Measurements from ENCODE around the gene NOTCH1. TPM values are rescaled to one million over a fixed set of nuclear protein-coding genes. Genes with fewer than 3 reads are reported as not detected.
A peak's percentile ranks its signal among the peaks of the same experiment; 100 is the strongest.

The NOTCH1 gene
- total and polyA plus RNA-seq, 2 of the 13 experiments (the other 11 are each of a cell fraction or from before 2014, with no cell fraction given), result 0.09 to 0.35 TPM

- intact Hi-C loops (cut with micrococcal nuclease; ENCODE audit: unreplicated experiment), result no loop called here
- no peaks in the 10 kb centered on the region for H3K36me3 ChIP-seq (replicated peaks in 1 of 2; ENCODE audit: control insufficient read depth in 1 of 2, insufficient read depth in 2 of 2, low read length in 2 of 2)
- H3K27me3 ChIP-seq (ENCODE audit: control insufficient read depth in 1 of 2, insufficient read depth in 2 of 2, low read length in 2 of 2), result no peaks in the 10 kb centered on the region
- no peak for FAIRE-seq
- H3K9ac ChIP-seq (ENCODE audit: insufficient read depth, low read depth, low read length), result no peak overlapping the region
- POLR2A ChIA-PET, result interaction anchor here (0.5 to 1.5 kb wide), 2 partner anchors 107 to 271 kb away, joined by 3 to 5 read pairs; no protein-coding TSS in a partner anchor
- H3K4me1 ChIP-seq (ENCODE audit: insufficient read depth, low read length), result peaks cover 38% of the 10 kb centered on the region
- H3K4me2 ChIP-seq (ENCODE audit: low read depth, low read length), result no peak overlapping the region
- BruUV-seq (replicated peaks), result no TSS peak
- H4K20me1 ChIP-seq (ENCODE audit: insufficient read depth, low read length), result no peaks in the 10 kb centered on the region
- no peaks in the 10 kb centered on the region for H3K9me3 ChIP-seq (ENCODE audit: low read length)
- 89% methylated on average over 23 of the region's 32 CpGs for WGBS (ENCODE audit: low lambda C conversion rate)
- ATAC-seq, result no peak; the same call in 2 of the 3 replicates
- no peak for DNase-seq (ENCODE audit: low spot score)
- CTCF ChIA-PET (ENCODE audit: low intra/inter-chr PET ratio, low total read pairs), result no interaction called here
- in situ Hi-C loops (cut with HindIII; ENCODE audit: extremely low pct_ligation_motif_present, low pct_unique_long_range_greater_than_20kb), result no loop called here
- no peak overlapping the region for H3K27ac ChIP-seq (ENCODE audit: extremely low read length, insufficient read depth, low read length)
- H3K4me3 ChIP-seq (replicated peaks in 1 of 3; ENCODE audit: insufficient read depth in 1 of 3, low read depth in 2 of 3, low read length in 3 of 3), result 0 out of 6 replicates have a peak overlapping the region, but pooled peaks of 1 of the 3 experiments have one; percentile 53
- no peak overlapping the region for H2AFZ ChIP-seq (ENCODE audit: low read length)
- no peaks in the 10 kb centered on the region for H3K79me2 ChIP-seq (ENCODE audit: insufficient read depth, low read length)
- TF ChIP-seq ZNF496 (CRISPR knock-in tag; IDR thresholded peaks at IDR 0.05; ENCODE audit: insufficient replicate concordance) (no peak), GABPB1 (CRISPR knock-in tag; IDR thresholded peaks at IDR 0.05) (0 out of 2 replicates have a peak, but pooled peaks have one; percentile 7), DZIP1 (CRISPR knock-in tag; IDR thresholded peaks at IDR 0.05) (no peak), ZNF709 (CRISPR knock-in tag; IDR thresholded peaks at IDR 0.05) (no peak), IRX3 (CRISPR knock-in tag; IDR thresholded peaks at IDR 0.05; ENCODE audit: borderline replicate concordance, low read depth) (no peak), ZBTB38 (CRISPR knock-in tag; IDR thresholded peaks at IDR 0.05) (0 out of 2 replicates have a peak, but pooled peaks have one; percentile 41), ZNF510 (CRISPR knock-in tag; IDR thresholded peaks at IDR 0.05; ENCODE audit: low read depth) (0 out of 2 replicates have a peak, but pooled peaks have one; percentile 11), MAFG (CRISPR knock-in tag; IDR thresholded peaks at IDR 0.05) (no peak), ISL2 (CRISPR knock-in tag; IDR thresholded peaks at IDR 0.05) (no peak), ZNF18 (CRISPR knock-in tag; IDR thresholded peaks at IDR 0.05; ENCODE audit: insufficient replicate concordance) (no peak), ZBTB20 (CRISPR knock-in tag; IDR thresholded peaks at IDR 0.05; ENCODE audit: borderline replicate concordance, low read depth) (no peak), SATB2 (CRISPR knock-in tag; IDR thresholded peaks at IDR 0.05) (no peak)
- TF ChIP-seq, protein P1, sequence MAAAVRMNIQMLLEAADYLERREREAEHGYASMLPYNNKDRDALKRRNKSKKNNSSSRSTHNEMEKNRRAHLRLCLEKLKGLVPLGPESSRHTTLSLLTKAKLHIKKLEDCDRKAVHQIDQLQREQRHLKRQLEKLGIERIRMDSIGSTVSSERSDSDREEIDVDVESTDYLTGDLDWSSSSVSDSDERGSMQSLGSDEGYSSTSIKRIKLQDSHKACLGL (CRISPR knock-in tag; IDR thresholded peaks at IDR 0.05), result no peak
These were observed 26.4 kb downstream of the NOTCH1 start for GRCh38 chr9:136519263-136520052.
